GM23338 (cell line): Measurements from ENCODE around the gene OPTN. TPM values are rescaled to one million over a fixed set of nuclear protein-coding genes. Genes with fewer than 3 reads are reported as not detected.

Experiments
- ATAC-seq: fragments of 200-7000 bp; cut with Tn5 transposase; 3 replicates; pipeline ENCODE4 v1.9.1; 2020
- DNase-seq: peaks from one replicate; pipeline ENCODE4 v3.0.0-alpha.2; 2015; ENCODE audit warnings: low spot score
- H2AFZ ChIP-seq: fragments of 200-600 bp; sonication (generic); 2 replicates; pipeline ENCODE4 v1.8.0; 2016; ENCODE audit warnings: antibody characterized with exemption, mild to moderate bottlenecking, moderate library complexity
- H3F3A ChIP-seq: fragments of 200-600 bp; sonication (generic); replicated peaks from 2 replicates; pipeline ENCODE4 v1.8.0; 2017; ENCODE audit warnings: antibody characterized with exemption, mixed run types, low read depth
- H3K27ac ChIP-seq: fragments of 200-600 bp; sonication (generic); 2 replicates; pipeline ENCODE4 v1.6.1; 2016; ENCODE audit warnings: low read depth
- H3K27me3 ChIP-seq: fragments of 200-600 bp; sonication (generic); 2 replicates; pipeline ENCODE4 v1.8.0; 2016; ENCODE audit warnings: mild to moderate bottlenecking, mixed run types, moderate library complexity; ENCODE audit not compliant: insufficient read depth
- H3K36me3 ChIP-seq: fragments of 200-600 bp; sonication (generic); 2 replicates; pipeline ENCODE4 v1.8.0; 2016; ENCODE audit warnings: mild to moderate bottlenecking; ENCODE audit not compliant: insufficient read depth
- H3K4me1 ChIP-seq: fragments of 200-600 bp; sonication (generic); 2 replicates; pipeline ENCODE4 v1.8.0; 2016; ENCODE audit warnings: mild to moderate bottlenecking, moderate library complexity; ENCODE audit not compliant: insufficient read depth
- H3K4me2 ChIP-seq: fragments of 200-600 bp; sonication (generic); 2 replicates; pipeline ENCODE4 v1.7.1; 2017; ENCODE audit warnings: mixed run types
- H3K4me3 ChIP-seq: fragments of 200-600 bp; sonication (generic); 2 replicates; pipeline ENCODE4 v1.6.1; 2016; ENCODE audit warnings: mixed run types
- H3K79me2 ChIP-seq: fragments of 200-600 bp; sonication (generic); replicated peaks from 2 replicates; pipeline ENCODE4 v1.8.0; 2017; ENCODE audit warnings: mild to moderate bottlenecking; ENCODE audit not compliant: insufficient read depth
- H3K9me2 ChIP-seq: fragments of 200-600 bp; sonication (generic); 2 replicates; pipeline ENCODE4 v1.8.0; 2017; ENCODE audit not compliant: insufficient read depth
- H4K20me1 ChIP-seq: fragments of 200-600 bp; sonication (generic); replicated peaks from 2 replicates; pipeline ENCODE4 v1.8.0; 2017; ENCODE audit warnings: mild to moderate bottlenecking; ENCODE audit not compliant: insufficient read depth
- H3K27ac Mint-ChIP-seq: 2 replicates; pipeline ENCODE4 v1.8.0; 2020; ENCODE audit warnings: inconsistent platforms, mild to moderate bottlenecking, moderate library complexity, mixed read lengths
- H3K27me3 Mint-ChIP-seq: 3 replicates; pipeline ENCODE4 v1.8.0; 2022; ENCODE audit warnings: low read depth, mild to moderate bottlenecking, moderate library complexity, mixed read lengths, inconsistent platforms; ENCODE audit not compliant: insufficient read depth, poor library complexity
- H3K36me3 Mint-ChIP-seq: 3 replicates; pipeline ENCODE4 v1.8.0; 2021; ENCODE audit warnings: low read depth, mild to moderate bottlenecking, inconsistent platforms, moderate library complexity, mixed read lengths
- H3K4me1 Mint-ChIP-seq: 3 replicates; pipeline ENCODE4 v1.8.0; 2020; ENCODE audit warnings: mild to moderate bottlenecking, inconsistent platforms, mixed read lengths
- H3K4me3 Mint-ChIP-seq: 3 replicates; pipeline ENCODE4 v1.8.0; 2021; ENCODE audit warnings: moderate library complexity, mild to moderate bottlenecking, inconsistent platforms, mixed read lengths
- H3K9me3 Mint-ChIP-seq: 3 replicates; pipeline ENCODE4 v1.8.0; 2020; ENCODE audit warnings: moderate library complexity, mild to moderate bottlenecking, inconsistent platforms, mixed read lengths
- CTCF ChIP-seq, 2 experiments: fragments of 200-600 bp in 1 of 2; sonication (generic) in 1 of 2; conservative IDR thresholded peaks; 2 replicates each; pipeline versions ENCODE4 v1.5.1 to v1.6.1; 2016 to 2017; ENCODE audit warnings: antibody characterized with exemption in 2 of 2, low read depth in 2 of 2, mild to moderate bottlenecking in 2 of 2, moderate library complexity in 1 of 2
- ETS1 ChIP-seq: IDR thresholded peaks from 2 replicates; pipeline ENCODE4 v1.6.1; 2016; ENCODE audit warnings: antibody characterized with exemption
- EZH2 ChIP-seq: fragments of 200-600 bp; sonication (generic); IDR thresholded peaks from one replicate; pipeline ENCODE4 v1.8.0; 2017; ENCODE audit warnings: antibody characterized with exemption, mild to moderate bottlenecking, low read depth; ENCODE audit not compliant: unreplicated experiment
- EZH2phosphoT487 ChIP-seq: fragments of 200-600 bp; sonication (generic); IDR thresholded peaks from one replicate; pipeline ENCODE4 v1.8.1; 2018; ENCODE audit warnings: antibody characterized with exemption; ENCODE audit not compliant: unreplicated experiment
- JUNB ChIP-seq: IDR thresholded peaks from one replicate; pipeline ENCODE4 v1.6.1; 2016; ENCODE audit warnings: antibody characterized with exemption; ENCODE audit not compliant: unreplicated experiment
- NANOG ChIP-seq: IDR thresholded peaks from 2 replicates; pipeline ENCODE4 v1.6.1; 2016; ENCODE audit warnings: antibody characterized with exemption, borderline replicate concordance
- ZNF114 ChIP-seq: fragments of 250-450 bp; sonication (Bioruptor Pico); IDR thresholded peaks from 2 replicates; pipeline ENCODE4 v1.5.0; 2020; ENCODE audit warnings: mild to moderate bottlenecking, moderate library complexity
- ZNF331 ChIP-seq: fragments of 250-450 bp; sonication (Bioruptor Pico); IDR thresholded peaks from 2 replicates; pipeline ENCODE4 v1.5.0; 2020; ENCODE audit warnings: low read depth, mild to moderate bottlenecking, moderate library complexity
- polyA plus RNA-seq: library from polyadenylated mRNA; unstranded; fragments of >200 nt; fragmentation: Nextera tagmentation; extraction: Ambion mirVana; gene quantifications from 2 replicates; pipeline ENCODE4 v1.2.1, GENCODE V29; 2016
- total RNA-seq: library from RNA; depleted of rRNA; stranded (reverse); fragments of >200 nt; shearing (Covaris generic); gene quantifications from 2 replicates; pipeline ENCODE4 v1.2.3, GENCODE V29; 2014
- TF ChIP-seq, protein P1 (sequence below): IDR thresholded peaks from one replicate; pipeline ENCODE4 v1.6.1; 2018; ENCODE audit warnings: antibody characterized with exemption; ENCODE audit not compliant: unreplicated experiment

The OPTN gene
- total and polyA plus RNA-seq, 2 experiments from 2014 or later = 6.0 to 13.0 TPM

GRCh38 chr10:13165177-13165576, 65.2 kb downstream of the OPTN start:
- H3K36me3 Mint-ChIP-seq = peaks cover 52% of the 10 kb centered on the region
- Histone ChIP-seq H3K79me2 (peaks cover 81% of the 10 kb centered on the region), H2AFZ (no peak overlapping the region), H3K4me3 (no peak overlapping the region), H3K4me1 (0 out of 2 replicates have a peak, but pooled peaks cover 4% of the 10 kb centered on the region), H3K27me3 (no peaks in the 10 kb centered on the region), H3F3A (no peaks in the 10 kb centered on the region), H3K27ac (no peak overlapping the region), H3K4me2 (no peak overlapping the region), H3K9me2 (no peaks in the 10 kb centered on the region), H3K36me3 (peaks cover 9% of the 10 kb centered on the region; the same call in 1 of the 2 replicates), H4K20me1 (peaks cover 39% of the 10 kb centered on the region)
- no peak overlapping the region for H3K27ac Mint-ChIP-seq
- no peaks in the 10 kb centered on the region for H3K9me3 Mint-ChIP-seq
- H3K4me3 Mint-ChIP-seq = no peak overlapping the region
- no peak for TF ChIP-seq ZNF114 (CRISPR knock-in tag)
- TF ChIP-seq NANOG = no peak
- TF ChIP-seq CTCF (conservative IDR thresholded peaks at IDR 0.05; ENCODE audit: low read depth in 2 of 2) = no peak
- ATAC-seq (no peak), DNase-seq (no peak)
- peaks cover 14% of the 10 kb centered on the region for H3K27me3 Mint-ChIP-seq
- peaks cover 11% of the 10 kb centered on the region for H3K4me1 Mint-ChIP-seq

GRCh38 chr10:13167568-13167967, 67.6 kb downstream of the OPTN start:
- H3K4me2 ChIP-seq = no peak overlapping the region
- H3K79me2 ChIP-seq = peaks cover 74% of the 10 kb centered on the region
- H3K36me3 ChIP-seq = peaks cover 27% of the 10 kb centered on the region
- no peaks in the 10 kb centered on the region for H3K4me1 ChIP-seq
- H3K4me3 ChIP-seq = no peak overlapping the region
- no peaks in the 10 kb centered on the region for H3K27me3 ChIP-seq
- H3K27ac Mint-ChIP-seq = peak overlapping the region; percentile 2; the same call in 1 of the 2 replicates
- DNase-seq = no peak
- H3K27ac ChIP-seq = no peak overlapping the region
- no peaks in the 10 kb centered on the region for H3K9me3 Mint-ChIP-seq
- no peak overlapping the region for H2AFZ ChIP-seq
- H3K4me3 Mint-ChIP-seq = no peak overlapping the region
- H3F3A ChIP-seq = no peaks in the 10 kb centered on the region
- H4K20me1 ChIP-seq = peaks cover 55% of the 10 kb centered on the region
- H3K9me2 ChIP-seq = no peaks in the 10 kb centered on the region
- H3K27me3 Mint-ChIP-seq = peaks cover 7% of the 10 kb centered on the region
- peaks cover 65% of the 10 kb centered on the region for H3K36me3 Mint-ChIP-seq
- no peak for ATAC-seq
- no peaks in the 10 kb centered on the region; the same call in 2 of the 3 replicates for H3K4me1 Mint-ChIP-seq
- TF ChIP-seq JUNB = no peak
- TF ChIP-seq ZNF331 = no peak
- TF ChIP-seq ZNF114 (CRISPR knock-in tag) = no peak
- no peak for TF ChIP-seq ETS1
- TF ChIP-seq, protein P1, sequence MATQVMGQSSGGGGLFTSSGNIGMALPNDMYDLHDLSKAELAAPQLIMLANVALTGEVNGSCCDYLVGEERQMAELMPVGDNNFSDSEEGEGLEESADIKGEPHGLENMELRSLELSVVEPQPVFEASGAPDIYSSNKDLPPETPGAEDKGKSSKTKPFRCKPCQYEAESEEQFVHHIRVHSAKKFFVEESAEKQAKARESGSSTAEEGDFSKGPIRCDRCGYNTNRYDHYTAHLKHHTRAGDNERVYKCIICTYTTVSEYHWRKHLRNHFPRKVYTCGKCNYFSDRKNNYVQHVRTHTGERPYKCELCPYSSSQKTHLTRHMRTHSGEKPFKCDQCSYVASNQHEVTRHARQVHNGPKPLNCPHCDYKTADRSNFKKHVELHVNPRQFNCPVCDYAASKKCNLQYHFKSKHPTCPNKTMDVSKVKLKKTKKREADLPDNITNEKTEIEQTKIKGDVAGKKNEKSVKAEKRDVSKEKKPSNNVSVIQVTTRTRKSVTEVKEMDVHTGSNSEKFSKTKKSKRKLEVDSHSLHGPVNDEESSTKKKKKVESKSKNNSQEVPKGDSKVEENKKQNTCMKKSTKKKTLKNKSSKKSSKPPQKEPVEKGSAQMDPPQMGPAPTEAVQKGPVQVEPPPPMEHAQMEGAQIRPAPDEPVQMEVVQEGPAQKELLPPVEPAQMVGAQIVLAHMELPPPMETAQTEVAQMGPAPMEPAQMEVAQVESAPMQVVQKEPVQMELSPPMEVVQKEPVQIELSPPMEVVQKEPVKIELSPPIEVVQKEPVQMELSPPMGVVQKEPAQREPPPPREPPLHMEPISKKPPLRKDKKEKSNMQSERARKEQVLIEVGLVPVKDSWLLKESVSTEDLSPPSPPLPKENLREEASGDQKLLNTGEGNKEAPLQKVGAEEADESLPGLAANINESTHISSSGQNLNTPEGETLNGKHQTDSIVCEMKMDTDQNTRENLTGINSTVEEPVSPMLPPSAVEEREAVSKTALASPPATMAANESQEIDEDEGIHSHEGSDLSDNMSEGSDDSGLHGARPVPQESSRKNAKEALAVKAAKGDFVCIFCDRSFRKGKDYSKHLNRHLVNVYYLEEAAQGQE = no peak
- no peak for TF ChIP-seq EZH2phosphoT487
- no peak for TF ChIP-seq EZH2
